SK-N-SH treated with all-trans-retinoic acid at 6 μM for 48 hours (cell line): Measurements from ENCODE around the gene VEGFB.

Experiments
- ARNTL ChIP-seq: fragments of 450-650 bp; formaldehyde crosslinking; IDR thresholded peaks from 2 replicates; pipeline ENCODE4 v1.5.0; 2020; ENCODE audit warnings: low read depth, mild to moderate bottlenecking, moderate library complexity, borderline replicate concordance
- CREB5 ChIP-seq: fragments of 250-450 bp; sonication (Bioruptor Pico); IDR thresholded peaks from 2 replicates; pipeline ENCODE4 v1.5.1; 2020; ENCODE audit warnings: low read depth, mild to moderate bottlenecking, moderate library complexity
- ISL1 ChIP-seq: fragments of 250-450 bp; sonication (Bioruptor Pico); IDR thresholded peaks from 2 replicates; pipeline ENCODE4 v2.1.2; 2022; ENCODE audit warnings: mild to moderate bottlenecking, moderate library complexity
- PATZ1 ChIP-seq: fragments of 250-450 bp; sonication (Bioruptor Pico); IDR thresholded peaks from 2 replicates; pipeline ENCODE4 v1.8.0; 2020; ENCODE audit warnings: mild to moderate bottlenecking, moderate library complexity, borderline replicate concordance
- ZFP3 ChIP-seq: fragments of 250-450 bp; sonication (Bioruptor Pico); IDR thresholded peaks from 2 replicates; pipeline ENCODE4 v1.5.0; 2020; ENCODE audit warnings: mild to moderate bottlenecking, moderate library complexity

- no peak for TF ChIP-seq ISL1
- no peak for TF ChIP-seq CREB5
- no peak for TF ChIP-seq PATZ1 (CRISPR knock-in tag)
- no peak for TF ChIP-seq ZFP3 (CRISPR knock-in tag)
- TF ChIP-seq ARNTL = no peak
Measured at GRCh38 chr11:64267207-64267945, 33.0 kb downstream of the VEGFB start.
